C4-2B (cell line): ENCODE data around the gene CDKAL1.

ENCODE experiments used
- ZFX ChIP-seq: fragments of 450-650 bp; IDR thresholded peaks from 2 replicates; pipeline ENCODE4 v1.6.1; 2017
- TF ChIP-seq, protein P1 (sequence below): fragments of 450-650 bp; conservative IDR thresholded peaks from 2 replicates; pipeline ENCODE4 v1.5.1; 2017; ENCODE audit warnings: mild to moderate bottlenecking

- TF ChIP-seq, protein P1, sequence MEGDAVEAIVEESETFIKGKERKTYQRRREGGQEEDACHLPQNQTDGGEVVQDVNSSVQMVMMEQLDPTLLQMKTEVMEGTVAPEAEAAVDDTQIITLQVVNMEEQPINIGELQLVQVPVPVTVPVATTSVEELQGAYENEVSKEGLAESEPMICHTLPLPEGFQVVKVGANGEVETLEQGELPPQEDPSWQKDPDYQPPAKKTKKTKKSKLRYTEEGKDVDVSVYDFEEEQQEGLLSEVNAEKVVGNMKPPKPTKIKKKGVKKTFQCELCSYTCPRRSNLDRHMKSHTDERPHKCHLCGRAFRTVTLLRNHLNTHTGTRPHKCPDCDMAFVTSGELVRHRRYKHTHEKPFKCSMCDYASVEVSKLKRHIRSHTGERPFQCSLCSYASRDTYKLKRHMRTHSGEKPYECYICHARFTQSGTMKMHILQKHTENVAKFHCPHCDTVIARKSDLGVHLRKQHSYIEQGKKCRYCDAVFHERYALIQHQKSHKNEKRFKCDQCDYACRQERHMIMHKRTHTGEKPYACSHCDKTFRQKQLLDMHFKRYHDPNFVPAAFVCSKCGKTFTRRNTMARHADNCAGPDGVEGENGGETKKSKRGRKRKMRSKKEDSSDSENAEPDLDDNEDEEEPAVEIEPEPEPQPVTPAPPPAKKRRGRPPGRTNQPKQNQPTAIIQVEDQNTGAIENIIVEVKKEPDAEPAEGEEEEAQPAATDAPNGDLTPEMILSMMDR = no peak
- no peak for TF ChIP-seq ZFX
Measured at GRCh38 chr6:20626165-20626564, 91.9 kb downstream of the CDKAL1 start.
